Neural cell (in vitro differentiated cells): ENCODE results near the gene MTPN. TPM values are rescaled to one million over a fixed set of nuclear protein-coding genes. Genes with fewer than 3 reads are reported as not detected.

ENCODE experiments used
- H2AFZ ChIP-seq: fragments of 200-600, 300-800 bp; sonication (generic), shearing (Covaris generic); 2 replicates; pipeline ENCODE4 v1.6.0; 2014; ENCODE audit warnings: low read depth, mild to moderate bottlenecking, antibody characterized with exemption, low read length, moderate library complexity
- H3F3A ChIP-seq: fragments of 200-600 bp; shearing (Covaris generic); 2 replicates; pipeline ENCODE4 v1.6.1; 2016; ENCODE audit warnings: mild to moderate bottlenecking, moderate library complexity, mixed read lengths, antibody characterized with exemption, low read length; ENCODE audit not compliant: insufficient read depth, poor library complexity, severe bottlenecking
- H3K27ac ChIP-seq: fragments of 200-600, 300-800 bp; sonication (generic), shearing (Covaris generic); 2 replicates; pipeline ENCODE4 v1.5.1; 2014; ENCODE audit warnings: mild to moderate bottlenecking, low read length, moderate library complexity
- H3K27me3 ChIP-seq: fragments of 300-800, 200-600 bp; sonication (generic), shearing (Covaris generic); 2 replicates; pipeline ENCODE4 v1.6.0; 2014; ENCODE audit warnings: mild to moderate bottlenecking, low read depth, low read length, moderate library complexity; ENCODE audit not compliant: insufficient read depth
- H3K36me3 ChIP-seq: fragments of 300-800, 200-600 bp; sonication (generic), shearing (Covaris generic); 2 replicates; pipeline ENCODE4 v1.5.1; 2014; ENCODE audit warnings: mild to moderate bottlenecking, antibody characterized with exemption, low read length, moderate library complexity; ENCODE audit not compliant: insufficient read depth
- H3K4me2 ChIP-seq: fragments of 300-800, 200-600 bp; sonication (generic), shearing (Covaris generic); 2 replicates; pipeline ENCODE4 v1.6.0; 2014; ENCODE audit warnings: mild to moderate bottlenecking, low read length
- H3K4me3 ChIP-seq: fragments of 300-800, 200-600 bp; sonication (generic), shearing (Covaris generic); 2 replicates; pipeline ENCODE4 v1.5.1; 2014; ENCODE audit warnings: mild to moderate bottlenecking, low read length, moderate library complexity
- H3K79me2 ChIP-seq: fragments of 200-600 bp; shearing (Covaris generic); replicated peaks from 2 replicates; pipeline ENCODE4 v1.6.0; 2014; ENCODE audit warnings: mild to moderate bottlenecking, low read length, moderate library complexity; ENCODE audit not compliant: insufficient read depth
- H3K9ac ChIP-seq: fragments of 300-800, 200-600 bp; sonication (generic), shearing (Covaris generic); 2 replicates; pipeline ENCODE4 v1.6.1; 2016; ENCODE audit warnings: mild to moderate bottlenecking, low read length, mixed read lengths
- H3K9me2 ChIP-seq: fragments of 200-600 bp; shearing (Covaris generic); 2 replicates; pipeline ENCODE4 v1.6.1; 2016; ENCODE audit warnings: mild to moderate bottlenecking, low read length, mixed read lengths; ENCODE audit not compliant: insufficient read depth
- H3K9me3 ChIP-seq: fragments of 200-600, 300-800 bp; sonication (generic), shearing (Covaris generic); 2 replicates; pipeline ENCODE4 v1.6.1; 2016; ENCODE audit warnings: mild to moderate bottlenecking, mixed run types, low read length, moderate library complexity, mixed read lengths
- H4K20me1 ChIP-seq: fragments of 200-600 bp; shearing (Covaris generic); 2 replicates; pipeline ENCODE4 v1.6.1; 2016; ENCODE audit warnings: mild to moderate bottlenecking, mixed run types; ENCODE audit not compliant: insufficient read depth
- CTCF ChIP-seq: fragments of 450-650 bp; IDR thresholded peaks from 2 replicates; pipeline ENCODE4 v1.5.1; 2014; ENCODE audit warnings: antibody characterized with exemption, mild to moderate bottlenecking, moderate library complexity; ENCODE audit not compliant: poor library complexity, severe bottlenecking
- EP300 ChIP-seq: fragments of 450-650 bp; conservative IDR thresholded peaks from 2 replicates; pipeline ENCODE4 v1.6.1; 2014; ENCODE audit warnings: antibody characterized with exemption, mild to moderate bottlenecking, moderate library complexity; ENCODE audit not compliant: poor library complexity, severe bottlenecking
- EZH2 ChIP-seq: fragments of 200-600, 300-800 bp; shearing (Covaris generic), sonication (generic); IDR thresholded peaks from 2 replicates; pipeline ENCODE4 v1.6.1; 2014; ENCODE audit warnings: antibody characterized with exemption, low read length, borderline replicate concordance, mild to moderate bottlenecking; ENCODE audit not compliant: insufficient read depth, poor library complexity, severe bottlenecking
- MXI1 ChIP-seq: fragments of 450-650 bp; conservative IDR thresholded peaks from 2 replicates; pipeline ENCODE4 v1.6.1; 2014; ENCODE audit warnings: antibody characterized with exemption, mild to moderate bottlenecking; ENCODE audit not compliant: poor library complexity, severe bottlenecking
- POLR2AphosphoS5 ChIP-seq: IDR thresholded peaks from 2 replicates; pipeline ENCODE4 v1.6.1; 2012
- RAD21 ChIP-seq: fragments of 450-650 bp; conservative IDR thresholded peaks from 2 replicates; pipeline ENCODE4 v1.6.1; 2014; ENCODE audit warnings: antibody characterized with exemption, mild to moderate bottlenecking, moderate library complexity
- REST ChIP-seq: IDR thresholded peaks from 2 replicates; pipeline ENCODE4 v1.6.1; 2012; ENCODE audit warnings: borderline replicate concordance
- SMC3 ChIP-seq: fragments of 450-650 bp; conservative IDR thresholded peaks from 2 replicates; pipeline ENCODE4 v1.6.1; 2014; ENCODE audit warnings: antibody characterized with exemption, mild to moderate bottlenecking, moderate library complexity; ENCODE audit not compliant: poor library complexity
- TAF1 ChIP-seq: IDR thresholded peaks from 2 replicates; pipeline ENCODE4 v1.6.1; 2012; ENCODE audit warnings: low read depth
- polyA plus RNA-seq: library from polyadenylated mRNA; depleted of rRNA; stranded (reverse); fragments of >200 nt; gene quantifications from 2 replicates; pipeline ENCODE4 v1.2.3, GENCODE V29; 2014

The MTPN gene
- polyA plus RNA-seq, 1 donor from 2014 or later = 133 TPM

- Histone ChIP-seq H3K79me2 (no peaks in the 10 kb centered on the region), H3K27ac (no peak overlapping the region), H3K36me3 (no peaks in the 10 kb centered on the region), H2AFZ (no peak overlapping the region), H3K4me3 (no peak overlapping the region), H3K9me2 (no peaks in the 10 kb centered on the region), H3K4me2 (no peak overlapping the region), H3K9me3 (no peaks in the 10 kb centered on the region), H3K27me3 (no peaks in the 10 kb centered on the region), H4K20me1 (no peaks in the 10 kb centered on the region), H3F3A (no peaks in the 10 kb centered on the region), H3K9ac (no peak overlapping the region)
- TF ChIP-seq SMC3 (no peak), EZH2 (no peak), REST (no peak), MXI1 (no peak), POLR2AphosphoS5 (no peak), RAD21 (no peak), EP300 (no peak), CTCF (no peak), TAF1 (no peak)
These were observed 46.3 kb downstream of the MTPN start for GRCh38 chr7:135930565-135931461.

- no peaks in the 10 kb centered on the region for H3F3A ChIP-seq
- TF ChIP-seq CTCF = no peak
- TF ChIP-seq TAF1 = no peak
- no peak for TF ChIP-seq MXI1
- TF ChIP-seq EP300 = no peak
- TF ChIP-seq RAD21 = no peak
- no peak for TF ChIP-seq SMC3
- no peak for TF ChIP-seq REST
- TF ChIP-seq EZH2 = no peak
- no peak for TF ChIP-seq POLR2AphosphoS5
- H3K4me2 ChIP-seq = no peak overlapping the region
- no peak overlapping the region for H3K9ac ChIP-seq
- H3K9me3 ChIP-seq = no peaks in the 10 kb centered on the region
- H3K36me3 ChIP-seq = no peaks in the 10 kb centered on the region
- H3K9me2 ChIP-seq = no peaks in the 10 kb centered on the region
- no peaks in the 10 kb centered on the region for H4K20me1 ChIP-seq
- H3K79me2 ChIP-seq = no peaks in the 10 kb centered on the region
- H3K27ac ChIP-seq = no peak overlapping the region
- H3K4me3 ChIP-seq = no peak overlapping the region
- H2AFZ ChIP-seq = no peak overlapping the region
- H3K27me3 ChIP-seq = no peaks in the 10 kb centered on the region
These were observed 47.4 kb downstream of the MTPN start for GRCh38 chr7:135929722-135930141.
